ENCODE measurements around the gene FGF14.

The FGF14 gene

DNA sequence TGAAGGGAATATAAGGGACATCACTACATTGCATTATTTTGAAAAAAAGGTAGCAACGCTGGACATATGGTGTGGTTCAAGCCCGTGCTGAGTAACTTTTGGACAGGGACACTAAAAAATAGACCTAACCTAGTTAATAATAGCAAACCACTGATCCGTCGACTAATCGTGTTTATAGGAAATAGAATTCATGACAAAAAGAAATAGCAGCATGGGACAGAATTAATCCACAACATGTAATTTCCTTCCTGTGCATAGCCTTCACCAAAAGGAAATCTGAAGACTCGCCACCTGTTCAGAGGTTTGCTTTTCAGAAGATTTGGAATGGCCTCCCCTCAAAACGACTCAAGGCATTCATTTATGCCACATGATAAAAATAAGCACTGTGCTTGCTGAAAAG, 128.7 kb downstream of the FGF14 start:
- Histone ChIP-seq H3K27ac (no peak overlapping the region), H3K9ac (no peak overlapping the region), H3K4me1 (peaks cover 9% of the 10 kb centered on the region), H3K27me3 (no peaks in the 10 kb centered on the region), H3K4me3 (no peak overlapping the region), H3K4me2 (0 out of 2 replicates have a peak overlapping the region, but pooled peaks have one; percentile 13), H3K9me3 (no peaks in the 10 kb centered on the region), H4K20me1 (no peaks in the 10 kb centered on the region), H3K36me3 (no peaks in the 10 kb centered on the region)
- TF ChIP-seq Cebpa-rat (IDR thresholded peaks at IDR 0.05), result no peak

DNA sequence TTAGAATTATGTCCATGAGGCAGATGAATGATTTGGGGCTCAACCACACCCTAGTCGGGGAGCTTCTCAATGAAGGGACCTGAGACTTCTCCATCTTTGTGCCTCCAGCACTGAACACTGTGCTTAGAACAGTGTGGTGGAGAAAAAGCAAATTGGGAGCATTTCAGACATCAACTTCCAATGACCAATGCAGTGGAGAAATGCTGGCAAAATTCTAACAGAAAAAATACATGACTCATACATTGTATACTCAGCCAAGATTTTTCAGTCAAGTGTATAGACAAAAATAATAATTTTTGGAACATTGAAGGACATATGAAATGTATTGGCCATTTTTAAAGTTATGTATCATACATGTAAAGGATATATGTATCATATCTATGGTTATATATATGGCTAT, 134.7 kb downstream of the FGF14 start:
- no peaks in the 10 kb centered on the region for H3K9me3 ChIP-seq
- H3K36me3 ChIP-seq, result no peaks in the 10 kb centered on the region
- H4K20me1 ChIP-seq, result no peaks in the 10 kb centered on the region
- H3K4me3 ChIP-seq, result no peak overlapping the region
- TF ChIP-seq Cebpa-rat (IDR thresholded peaks at IDR 0.05), result no peak
- no peak overlapping the region for H3K9ac ChIP-seq
- H3K4me1 ChIP-seq, result no peaks in the 10 kb centered on the region
- no peak overlapping the region for H3K4me2 ChIP-seq
- no peaks in the 10 kb centered on the region for H3K27me3 ChIP-seq
- no peak overlapping the region for H3K27ac ChIP-seq

DNA sequence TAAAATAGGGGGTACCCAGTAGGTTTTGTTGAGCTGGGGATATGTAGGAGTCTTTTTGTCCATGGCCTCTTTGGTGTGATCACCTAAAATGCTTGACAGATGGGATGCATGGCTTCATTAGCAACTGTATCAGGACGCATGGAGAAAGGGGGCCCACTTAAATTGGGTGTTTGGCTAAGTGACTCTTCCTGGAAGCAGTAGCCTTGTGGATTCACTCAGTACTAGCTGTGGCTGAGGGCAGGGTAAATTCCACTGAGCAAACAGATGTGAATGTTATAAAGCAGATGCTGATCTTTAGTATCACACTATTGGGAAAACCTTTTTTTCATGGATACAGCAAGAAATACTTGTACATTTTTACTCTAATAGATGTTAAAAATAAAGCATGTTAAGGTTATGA, 140.0 kb downstream of the FGF14 start:
- H3K36me3 ChIP-seq, result no peaks in the 10 kb centered on the region
- no peak for TF ChIP-seq Cebpa-rat (IDR thresholded peaks at IDR 0.05)
- no peaks in the 10 kb centered on the region for H3K4me1 ChIP-seq
- no peaks in the 10 kb centered on the region for H4K20me1 ChIP-seq
- H3K27me3 ChIP-seq, result no peaks in the 10 kb centered on the region
- no peaks in the 10 kb centered on the region for H3K9me3 ChIP-seq
- no peak overlapping the region for H3K4me2 ChIP-seq
- no peak overlapping the region for H3K27ac ChIP-seq
- no peak overlapping the region for H3K9ac ChIP-seq
- H3K4me3 ChIP-seq, result no peak overlapping the region

DNA sequence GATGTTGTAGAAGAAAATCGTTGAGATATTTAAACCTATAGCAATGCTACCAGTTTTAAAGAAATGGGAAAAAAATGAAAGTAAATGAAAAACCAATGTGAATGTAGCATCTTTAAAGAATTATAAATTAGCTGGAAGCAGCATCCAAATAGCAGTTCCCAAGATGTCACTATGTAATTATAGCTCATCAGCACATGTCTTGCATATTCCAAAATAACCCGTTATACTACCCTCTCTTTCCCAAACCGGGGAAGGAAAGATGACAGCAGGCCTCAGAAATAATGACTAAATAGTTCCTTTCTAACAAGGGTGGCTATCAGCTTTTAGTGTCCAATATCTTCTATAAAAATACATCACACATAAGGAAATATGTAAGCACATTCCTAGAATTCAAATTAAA, 140.5 kb downstream of the FGF14 start:
- H4K20me1 ChIP-seq, result no peaks in the 10 kb centered on the region
- no peak for TF ChIP-seq Cebpa-rat (IDR thresholded peaks at IDR 0.05)
- H3K9ac ChIP-seq, result no peak overlapping the region
- no peaks in the 10 kb centered on the region for H3K27me3 ChIP-seq
- H3K27ac ChIP-seq, result no peak overlapping the region
- H3K9me3 ChIP-seq, result no peaks in the 10 kb centered on the region
- no peak overlapping the region for H3K4me3 ChIP-seq
- H3K4me2 ChIP-seq, result no peak overlapping the region
- H3K4me1 ChIP-seq, result no peaks in the 10 kb centered on the region
- H3K36me3 ChIP-seq, result no peaks in the 10 kb centered on the region

DNA sequence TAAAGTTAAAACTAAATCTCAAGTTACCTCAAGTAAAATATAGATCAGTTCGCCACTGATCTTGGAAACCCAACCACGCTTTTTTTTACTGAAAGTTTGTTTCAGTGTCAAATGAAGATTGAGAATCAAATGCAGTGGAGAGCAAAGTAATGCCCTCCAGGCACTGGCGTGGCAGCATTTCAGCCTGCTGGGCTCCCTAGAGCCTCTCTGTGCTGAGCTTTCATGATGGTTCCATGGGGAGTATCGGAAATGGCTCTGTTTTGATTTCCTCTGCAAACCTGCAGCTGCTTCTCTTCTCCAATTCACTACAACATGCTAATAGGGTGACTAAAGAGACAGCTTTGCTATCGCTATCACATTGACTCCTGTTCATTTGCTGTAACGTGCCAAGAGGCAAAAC, 141.6 kb downstream of the FGF14 start:
- Histone ChIP-seq H3K4me2 (no peak overlapping the region), H3K36me3 (no peaks in the 10 kb centered on the region), H3K9me3 (no peaks in the 10 kb centered on the region), H3K9ac (no peak overlapping the region), H3K4me3 (no peak overlapping the region), H4K20me1 (no peaks in the 10 kb centered on the region), H3K27ac (no peak overlapping the region), H3K27me3 (no peaks in the 10 kb centered on the region), H3K4me1 (no peaks in the 10 kb centered on the region)
- TF ChIP-seq Cebpa-rat (IDR thresholded peaks at IDR 0.05), result no peak

DNA sequence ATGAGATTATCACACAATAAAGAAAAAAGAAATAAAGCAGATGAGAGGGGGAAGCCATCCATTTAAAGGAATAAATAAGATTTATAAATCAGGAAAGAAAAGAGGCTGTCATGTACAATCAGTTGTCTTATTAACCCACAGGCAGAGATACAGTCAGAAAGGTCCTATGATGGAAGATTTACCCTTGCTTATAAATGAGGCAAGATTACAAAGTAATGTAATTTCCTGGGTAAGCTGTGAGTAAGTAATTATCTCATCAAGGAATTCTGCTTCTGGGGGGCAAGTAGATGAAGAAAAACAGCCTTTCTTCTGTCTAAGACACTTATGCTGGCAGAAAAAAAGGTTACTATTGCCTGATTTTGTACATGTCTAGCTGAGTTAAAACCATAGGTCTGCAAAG, 146.4 kb downstream of the FGF14 start:
- no peak overlapping the region for H3K4me3 ChIP-seq
- no peaks in the 10 kb centered on the region for H3K9me3 ChIP-seq
- no peak overlapping the region for H3K4me2 ChIP-seq
- H3K9ac ChIP-seq, result no peak overlapping the region
- no peaks in the 10 kb centered on the region for H3K27me3 ChIP-seq
- no peaks in the 10 kb centered on the region for H4K20me1 ChIP-seq
- no peaks in the 10 kb centered on the region for H3K4me1 ChIP-seq
- H3K27ac ChIP-seq, result no peak overlapping the region
- TF ChIP-seq Cebpa-rat (IDR thresholded peaks at IDR 0.05), result no peak
- H3K36me3 ChIP-seq, result no peaks in the 10 kb centered on the region

DNA sequence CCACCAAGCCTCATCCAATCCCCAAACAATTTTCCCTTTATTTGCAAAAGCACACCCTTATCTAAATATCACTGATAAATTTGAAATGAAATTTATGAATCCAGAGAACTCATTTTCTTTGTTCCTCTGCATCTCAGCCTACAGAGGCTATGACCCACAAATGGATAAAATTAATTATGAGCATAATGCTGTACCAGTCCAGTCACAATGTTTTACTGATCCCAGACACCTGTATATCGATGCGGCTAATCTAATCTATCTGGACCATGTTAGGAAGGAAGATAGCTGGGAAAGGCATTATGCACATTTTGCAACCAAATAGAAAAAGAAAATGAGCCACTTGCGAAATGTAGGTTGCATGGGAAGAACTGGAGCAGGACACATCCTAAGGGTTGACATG, 150.0 kb downstream of the FGF14 start:
- Histone ChIP-seq H3K36me3 (no peaks in the 10 kb centered on the region), H3K9me3 (no peaks in the 10 kb centered on the region), H3K4me2 (no peak overlapping the region), H3K4me3 (no peak overlapping the region), H4K20me1 (no peaks in the 10 kb centered on the region), H3K27me3 (no peaks in the 10 kb centered on the region), H3K27ac (no peak overlapping the region), H3K9ac (no peak overlapping the region), H3K4me1 (no peaks in the 10 kb centered on the region)
- TF ChIP-seq Cebpa-rat (IDR thresholded peaks at IDR 0.05), result no peak

DNA sequence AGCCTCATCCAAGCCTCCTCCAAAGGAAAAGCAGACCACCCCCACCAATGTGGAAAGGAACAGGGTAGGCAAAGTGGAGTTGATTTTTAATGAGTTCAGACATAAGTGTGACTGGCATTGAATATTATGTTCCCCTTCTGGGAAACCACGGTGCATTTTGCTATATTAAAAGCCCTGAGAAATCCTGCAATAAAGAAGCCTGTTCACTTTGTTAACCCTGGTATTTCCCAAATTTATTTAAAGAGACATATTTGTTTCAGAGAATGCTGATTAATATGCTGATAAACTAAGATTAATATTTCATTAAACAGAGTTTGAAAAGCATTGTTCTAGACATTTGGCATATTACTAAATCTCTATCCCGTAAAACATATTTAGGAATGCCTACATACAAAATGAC, 151.4 kb downstream of the FGF14 start:
- no peak overlapping the region for H3K4me2 ChIP-seq
- no peaks in the 10 kb centered on the region for H3K4me1 ChIP-seq
- no peaks in the 10 kb centered on the region for H3K36me3 ChIP-seq
- no peaks in the 10 kb centered on the region for H3K9me3 ChIP-seq
- no peak overlapping the region for H3K4me3 ChIP-seq
- no peaks in the 10 kb centered on the region for H4K20me1 ChIP-seq
- no peak for TF ChIP-seq Cebpa-rat (IDR thresholded peaks at IDR 0.05)
- H3K9ac ChIP-seq, result no peak overlapping the region
- no peak overlapping the region for H3K27ac ChIP-seq
- no peaks in the 10 kb centered on the region for H3K27me3 ChIP-seq

DNA sequence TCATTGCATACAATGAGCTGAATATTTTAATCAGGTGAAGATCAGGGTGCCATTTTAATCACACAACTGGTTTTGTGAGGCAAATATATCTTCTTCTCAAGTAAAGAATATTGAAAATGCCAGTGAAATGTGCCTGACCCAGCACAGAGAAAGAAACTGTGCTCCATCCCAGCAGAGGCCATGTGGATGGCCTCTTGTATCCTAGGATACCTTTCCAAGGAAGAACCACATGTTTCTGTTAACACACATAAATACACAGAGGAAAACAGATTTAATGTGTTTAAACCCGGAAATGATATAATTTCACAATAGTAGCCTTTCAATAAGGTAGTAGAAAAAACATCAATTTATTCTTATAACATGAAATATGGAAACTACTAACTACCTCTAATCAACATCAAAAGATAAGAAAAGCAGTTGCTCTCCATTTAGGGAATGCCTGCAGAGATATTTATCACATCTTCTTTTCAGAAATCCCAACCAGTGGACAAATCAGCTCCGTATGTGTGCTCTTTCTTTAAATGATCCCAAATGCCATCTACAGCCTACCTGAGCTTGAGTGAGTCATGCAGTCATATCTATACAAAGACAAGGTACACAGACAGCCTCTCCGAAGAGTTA, 157.1 kb downstream of the FGF14 start:
- Histone ChIP-seq H3K36me3 (no peaks in the 10 kb centered on the region), H3K9ac (no peak overlapping the region), H3K27ac (no peak overlapping the region), H4K20me1 (no peaks in the 10 kb centered on the region), H3K9me3 (no peaks in the 10 kb centered on the region), H3K4me1 (no peaks in the 10 kb centered on the region), H3K4me3 (no peak overlapping the region), H3K4me2 (no peak overlapping the region), H3K27me3 (no peaks in the 10 kb centered on the region)
- TF ChIP-seq Cebpa-rat (IDR thresholded peaks at IDR 0.05), result no peak

DNA sequence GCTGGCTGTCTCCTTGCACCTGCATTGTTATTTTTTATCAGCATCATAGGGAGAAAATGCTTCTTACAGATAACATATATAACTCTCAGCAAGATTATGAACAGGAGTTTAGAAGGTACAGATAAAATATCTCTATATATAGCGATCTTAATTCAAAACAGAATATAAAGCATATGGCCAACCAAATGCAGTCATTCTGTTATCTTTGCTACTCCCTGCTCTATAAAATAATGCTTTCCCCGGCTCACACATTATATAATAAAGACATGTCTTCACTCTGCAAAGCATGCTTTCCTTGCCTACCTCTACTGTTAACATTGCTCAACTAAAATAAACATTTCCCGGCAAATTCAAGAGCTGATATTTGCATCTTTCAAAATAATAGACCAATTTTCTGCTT, 161.7 kb downstream of the FGF14 start:
- TF ChIP-seq Cebpa-rat (IDR thresholded peaks at IDR 0.05), result no peak
- H3K27ac ChIP-seq, result no peak overlapping the region

DNA sequence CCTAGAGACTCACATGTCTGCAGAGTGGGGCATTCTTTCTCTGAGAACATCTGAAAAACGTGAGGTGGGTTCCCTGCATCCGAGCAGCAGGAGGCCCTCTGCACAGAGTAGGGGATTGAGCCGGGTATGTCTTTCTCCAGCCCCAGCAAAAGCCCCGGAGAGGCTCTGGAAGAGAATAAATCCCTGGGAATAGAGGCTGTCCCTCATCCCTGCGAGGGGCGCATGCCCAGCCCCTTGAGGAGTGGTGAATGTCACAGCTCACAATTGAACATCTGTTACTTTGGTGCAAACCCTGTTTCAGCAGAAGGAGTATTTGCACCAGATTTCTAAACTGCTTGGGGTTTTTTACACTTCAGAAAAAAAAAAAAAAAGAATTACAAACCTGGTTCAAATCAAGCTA, 164.6 kb downstream of the FGF14 start:
- no peaks in the 10 kb centered on the region for H3K27me3 ChIP-seq
- H3K4me3 ChIP-seq, result no peak overlapping the region
- no peak overlapping the region for H3K4me2 ChIP-seq
- H3K27ac ChIP-seq, result no peak overlapping the region
- no peaks in the 10 kb centered on the region for H4K20me1 ChIP-seq
- no peaks in the 10 kb centered on the region for H3K4me1 ChIP-seq
- H3K9ac ChIP-seq, result no peak overlapping the region
- H3K9me3 ChIP-seq, result no peaks in the 10 kb centered on the region
- TF ChIP-seq Cebpa-rat (IDR thresholded peaks at IDR 0.05), result no peak
- H3K36me3 ChIP-seq, result no peaks in the 10 kb centered on the region

More for the DNA sequence above, 161.7 kb downstream of the FGF14 start:
- Histone ChIP-seq H3K4me2 (no peak overlapping the region), H3K9ac (no peak overlapping the region), H3K4me3 (no peak overlapping the region), H3K9me3 (no peaks in the 10 kb centered on the region), H3K36me3 (no peaks in the 10 kb centered on the region), H3K4me1 (no peaks in the 10 kb centered on the region), H4K20me1 (no peaks in the 10 kb centered on the region), H3K27me3 (no peaks in the 10 kb centered on the region)

Measured in BLaER1 (cell line).